ENCODE measurements around the gene GPR37L1.
A peak's percentile ranks its signal among the peaks of the same experiment; 100 is the strongest.

GRCh38 chr1:202144402-202145067 lies 21.8 kb downstream of the GPR37L1 start, which contains the start of gene ARL8A:
- TF ChIP-seq POLR2A (IDR thresholded peaks at IDR 0.05) (peak; percentile 55), CTCF (IDR thresholded peaks at IDR 0.05) (no peak)
